AG04450 (cell line): ENCODE data around the gene KRT85. TPM values are rescaled to one million over a fixed set of nuclear protein-coding genes. Genes with fewer than 3 reads are reported as not detected.
"Not testable (repeated sequence)": the region's sequence is repeated elsewhere in the genome, so short reads cannot be mapped to it uniquely, and the experiment has no call there.

Source experiments
- CTCF ChIA-PET: fragments of 300-600, 350-600 bp; formaldehyde crosslinking; extraction: SDS; loops from one replicate; lab custom pipeline; 2022; ENCODE audit warnings: antibody characterized with exemption, inconsistent platforms; lab: Charles Lee
- POLR2A ChIA-PET: fragments of 350-600 bp; formaldehyde crosslinking; extraction: SDS; loops from one replicate; lab custom pipeline; 2021; ENCODE audit warnings: antibody characterized with exemption, inconsistent platforms; lab: Yijun Ruan, JAX
- DNase-seq: peaks from one replicate; pipeline ENCODE4 v3.0.0-alpha.2; 2011; ENCODE audit warnings: low read depth, low spot score
- H3K27ac ChIP-seq: one replicate; pipeline ENCODE4 v1.5.1; 2012; ENCODE audit warnings: low read depth, low read length, control low read depth
- H3K27me3 ChIP-seq: one replicate; pipeline ENCODE4 v1.6.0; 2012; ENCODE audit warnings: low read length; ENCODE audit not compliant: control insufficient read depth, insufficient read depth
- H3K4me3 ChIP-seq: 2 replicates; pipeline ENCODE4 v1.5.1; 2011; ENCODE audit warnings: mild to moderate bottlenecking, low read depth, low read length, control low read depth
- H3K9me3 ChIP-seq: 2 replicates; pipeline ENCODE4 v1.5.1; 2012; ENCODE audit warnings: low read length; ENCODE audit not compliant: control insufficient read depth, insufficient read depth
- CTCF ChIP-seq: IDR thresholded peaks from 2 replicates; pipeline ENCODE4 v1.5.1; 2011; ENCODE audit warnings: low read depth, low read length, control low read depth, inconsistent platforms
- polyA plus RNA-seq: library from polyadenylated mRNA; depleted of rRNA; stranded (reverse); fragments of >200 nt; gene quantifications from 2 replicates; pipeline ENCODE4 v1.2.3, GENCODE V29; 2011

The KRT85 gene
- polyA plus RNA-seq, 1 experiment = not detected

DNA sequence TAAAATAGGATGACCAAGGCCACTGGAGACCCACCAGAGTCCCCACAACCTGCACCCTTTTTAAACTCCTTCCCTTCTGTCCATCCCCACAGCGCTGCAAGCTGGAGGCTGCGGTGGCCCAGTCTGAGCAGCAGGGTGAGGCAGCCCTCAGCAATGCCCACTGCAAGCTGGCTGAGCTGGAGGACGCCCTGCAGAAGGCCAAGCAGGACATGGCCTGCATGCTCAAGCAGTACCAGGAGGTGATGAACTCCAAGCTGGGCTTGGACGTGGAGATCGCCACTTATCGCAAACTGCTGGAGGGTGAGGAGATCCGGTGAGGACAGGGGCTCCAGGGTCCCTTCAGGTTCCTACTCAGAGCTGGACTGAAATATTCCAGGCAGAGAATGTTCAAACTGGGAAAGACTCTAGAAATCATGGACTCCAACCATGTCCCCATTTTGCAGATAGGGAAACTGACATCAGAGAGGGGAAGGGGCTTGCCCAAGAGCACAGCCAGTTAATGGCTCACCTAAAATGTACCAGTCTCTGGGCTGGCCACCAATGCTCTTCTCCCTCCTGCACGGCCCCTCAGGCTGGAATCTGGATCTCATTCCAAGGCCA lies 17.2 kb downstream of the KRT85 start:
- ChIA-PET POLR2A (no interaction called here), CTCF (interaction anchor here (0.6 to 1.4 kb wide), 3 partner anchors 12 to 42 kb away, joined by 3 read pairs; partner anchors contain the start of gene KRT85)
- Histone ChIP-seq H3K9me3 (no peaks in the 10 kb centered on the region; the same call in 1 of the 2 replicates), H3K27me3 (peaks cover 30% of the 10 kb centered on the region), H3K27ac (no peak overlapping the region), H3K4me3 (no peak overlapping the region)
- DNase-seq = no peak
- TF ChIP-seq CTCF = no peak

GRCh38 chr12:52349196-52349595 lies 18.1 kb downstream of the KRT85 start:
- DNase-seq = no peak
- Histone ChIP-seq H3K27ac (no peak overlapping the region), H3K9me3 (peaks cover under 1% of the 10 kb centered on the region; the same call in 1 of the 2 replicates), H3K4me3 (no peak overlapping the region), H3K27me3 (peaks cover 30% of the 10 kb centered on the region)
- ChIA-PET CTCF (interaction anchor here (0.7 kb wide), 2 partner anchors 10 to 41 kb away, joined by 3 read pairs; no protein-coding TSS in a partner anchor), POLR2A (no interaction called here)
- no peak for TF ChIP-seq CTCF

GRCh38 chr12:52347551-52348510 lies 19.4 kb downstream of the KRT85 start:
- Histone ChIP-seq H3K9me3 (peaks cover 8% of the 10 kb centered on the region), H3K27me3 (peaks cover 36% of the 10 kb centered on the region), H3K27ac (no peak overlapping the region), H3K4me3 (no peak overlapping the region)
- POLR2A ChIA-PET = no interaction called here
- DNase-seq = no peak
- TF ChIP-seq CTCF = no peak
- CTCF ChIA-PET = interaction anchor here (0.5 to 1.2 kb wide), 2 partner anchors 10 to 323 kb away, joined by 3 to 4 read pairs; no protein-coding TSS in a partner anchor

- peaks cover 8% of the 10 kb centered on the region for H3K9me3 ChIP-seq
- DNase-seq = no peak
- CTCF ChIA-PET = interaction anchor here (1.2 kb wide), 1 partner anchor 9 kb away, joined by 3 read pairs; no protein-coding TSS in a partner anchor
- no peak overlapping the region for H3K27ac ChIP-seq
- TF ChIP-seq CTCF = no peak
- POLR2A ChIA-PET = no interaction called here
- no peak overlapping the region for H3K4me3 ChIP-seq
- H3K27me3 ChIP-seq = peaks cover 41% of the 10 kb centered on the region
Measured at GRCh38 chr12:52347016-52347415, 20.3 kb downstream of the KRT85 start.

DNA sequence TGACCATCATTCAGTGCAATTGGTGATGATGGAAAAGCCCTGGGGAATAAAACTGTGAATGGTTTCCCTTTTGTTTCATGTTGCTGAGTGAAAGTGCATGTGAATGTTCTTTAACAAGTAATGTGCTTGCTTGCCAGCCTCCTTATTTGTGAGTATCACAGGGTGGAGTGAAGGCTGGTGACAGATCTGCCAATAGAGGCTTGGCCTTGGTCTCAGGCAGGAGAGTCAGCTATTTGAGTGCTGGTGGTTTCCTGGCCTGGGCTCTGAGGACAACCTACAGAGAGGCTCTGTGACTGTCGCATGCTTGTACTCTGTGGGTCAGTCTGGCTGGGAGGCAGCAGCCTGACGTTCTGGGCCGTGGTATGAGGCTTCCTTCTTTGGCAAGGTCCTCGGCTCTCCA lies 20.7 kb downstream of the KRT85 start:
- no peak for DNase-seq
- Histone ChIP-seq H3K4me3 (no peak overlapping the region), H3K27me3 (peaks cover 38% of the 10 kb centered on the region), H3K9me3 (peaks cover 8% of the 10 kb centered on the region), H3K27ac (no peak overlapping the region)
- no peak for TF ChIP-seq CTCF
- CTCF ChIA-PET = interaction anchor here (0.6 to 1.2 kb wide), 2 partner anchors 9 to 19 kb away, joined by 3 to 4 read pairs; no protein-coding TSS in a partner anchor
- POLR2A ChIA-PET = no interaction called here

DNA sequence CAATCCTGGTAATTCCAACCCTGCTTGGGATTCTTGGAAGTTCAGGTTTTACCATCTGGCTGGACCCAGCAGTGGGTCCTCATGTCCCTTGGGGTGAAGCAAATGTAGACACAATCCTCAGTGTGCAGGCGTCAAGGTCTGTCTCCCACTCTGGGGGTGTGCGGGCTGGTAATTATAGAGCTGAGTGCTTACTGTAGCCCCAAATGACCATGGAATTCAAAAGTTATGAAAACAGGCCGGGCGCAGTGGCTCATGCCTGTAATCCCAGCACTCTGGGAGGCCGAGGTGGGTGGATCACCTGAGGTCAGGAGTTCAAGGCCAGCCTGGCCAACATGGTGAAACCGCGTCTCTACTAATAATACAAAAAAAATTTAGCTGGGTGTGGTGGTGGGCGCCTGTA lies 22.2 kb downstream of the KRT85 start:
- POLR2A ChIA-PET, H3K9me3 ChIP-seq, H3K4me3 ChIP-seq, H3K27ac ChIP-seq, DNase-seq: not testable (repeated sequence)
- peaks cover 37% of the 10 kb centered on the region for H3K27me3 ChIP-seq
- CTCF ChIA-PET = interaction anchor here (0.6 kb wide), 1 partner anchor 27 kb away, joined by 3 read pairs; no protein-coding TSS in a partner anchor
